GM12874 (cell line): ENCODE measurements around the gene TRIM59.

ENCODE experiments used
- CTCF ChIP-seq: IDR thresholded peaks from 2 replicates; pipeline ENCODE4 v1.5.1; 2011; ENCODE audit warnings: low read depth, mild to moderate bottlenecking, control low read depth, low read length, moderate library complexity; ENCODE audit not compliant: insufficient read depth

The TRIM59 gene

GRCh38 chr3:160403028-160403545 is 46.5 kb downstream of the TRIM59 start:
- TF ChIP-seq CTCF: no peak

GRCh38 chr3:160402221-160403027 is 47.2 kb downstream of the TRIM59 start:
- TF ChIP-seq CTCF: no peak

GRCh38 chr3:160401291-160402095 is 48.1 kb downstream of the TRIM59 start:
- no peak for TF ChIP-seq CTCF

GRCh38 chr3:160400702-160401150 is 48.9 kb downstream of the TRIM59 start:
- TF ChIP-seq CTCF: no peak

DNA sequence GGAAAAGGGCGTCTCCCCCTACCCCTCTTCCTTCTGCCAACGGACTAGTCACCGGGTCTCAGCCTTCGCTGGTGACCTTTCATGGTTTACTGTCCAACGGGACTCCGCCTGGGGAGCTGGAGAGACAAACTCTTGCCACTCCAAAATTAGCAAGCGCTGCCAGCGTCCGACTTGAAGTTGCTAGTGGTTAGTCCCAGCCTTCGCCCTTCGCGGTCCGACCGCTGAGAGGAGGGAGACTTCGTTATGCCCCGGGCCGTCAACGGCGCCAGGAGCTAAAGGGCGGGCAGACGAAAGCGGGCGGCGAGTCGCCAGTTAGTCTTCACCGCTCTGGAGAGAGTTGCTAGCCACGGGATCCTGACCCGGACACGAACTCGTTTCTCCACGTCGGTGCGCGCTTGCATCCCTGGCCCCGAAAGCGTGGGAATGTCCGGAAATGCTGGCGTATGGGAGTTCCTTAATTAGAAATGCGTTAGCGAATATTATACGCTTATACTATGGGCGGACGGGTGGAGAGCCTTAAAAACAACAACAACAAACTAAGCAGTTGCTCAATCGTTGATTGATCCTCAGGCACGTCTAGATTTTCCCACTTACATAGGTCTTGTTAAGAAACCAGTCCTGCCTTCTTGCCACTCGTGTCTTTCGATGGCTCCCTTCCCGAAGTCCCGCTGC is 49.4 kb downstream of the TRIM59 start:
- no peak for TF ChIP-seq CTCF

DNA sequence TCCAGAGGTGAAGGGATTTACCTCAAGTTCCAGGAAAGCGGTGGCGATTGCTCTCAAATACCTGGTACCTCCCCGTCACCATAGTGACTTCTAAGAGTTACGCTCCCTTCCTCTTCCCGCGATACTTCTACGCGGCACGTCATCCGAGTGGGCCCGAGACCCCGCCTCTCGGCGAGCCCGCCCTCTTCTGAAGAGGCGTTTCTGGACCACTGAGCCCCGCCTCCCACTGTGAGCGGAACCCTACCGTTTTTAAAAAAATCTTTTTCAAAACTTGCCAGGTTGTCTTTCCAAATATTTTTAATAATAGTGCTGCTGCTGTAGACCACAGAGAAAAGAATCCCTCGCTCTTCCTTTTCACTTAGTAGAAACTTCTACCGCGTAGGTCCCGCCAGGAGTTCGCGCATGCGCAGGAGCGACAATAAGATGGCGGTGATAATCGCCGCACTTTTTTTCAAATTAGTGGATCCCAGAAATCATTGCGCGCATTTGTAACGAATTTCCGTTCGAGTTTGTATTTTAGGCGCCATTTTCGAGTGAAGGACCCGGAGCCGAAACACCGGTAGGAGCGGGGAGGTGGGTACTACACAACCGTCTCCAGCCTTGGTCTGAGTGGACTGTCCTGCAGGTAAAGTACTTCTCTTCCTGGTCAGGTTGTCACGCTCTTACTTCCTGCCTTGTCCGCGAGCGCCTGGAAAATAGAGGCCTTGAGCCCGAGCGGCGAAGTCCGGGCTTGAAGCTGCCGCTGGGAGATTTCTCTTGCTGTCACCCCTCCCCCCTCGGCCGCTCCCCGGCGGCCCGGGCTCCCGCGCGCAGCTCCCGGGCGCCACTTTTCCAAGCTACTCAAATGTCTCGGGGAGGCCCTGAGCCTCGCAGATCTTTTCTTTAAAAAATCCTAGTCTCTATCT is 50.2 kb downstream of the TRIM59 start, which contains the start of the genes IFT80 and SMC4:
Gene IFT80, minus strand, starts transcription at position 101 of the 905 bp plus-strand sequence. CDS start 14,625 bp downstream, outside the sequence.
Gene SMC4, plus strand, starts transcription at position 526 of the 905 bp plus-strand sequence. CDS start 1,177 bp downstream, outside the sequence.
- no peak for TF ChIP-seq CTCF
